GM18867 (cell line): ENCODE data around the gene TERB1.

Source experiments
- ATAC-seq: cut with Tn5 transposase; IDR thresholded peaks from one replicate; pipeline ENCODE4 v1.9.1; 2021; ENCODE audit warnings: mild to moderate bottlenecking, moderate library complexity; ENCODE audit not compliant: unreplicated experiment

Gene TERB1

GRCh38 chr16:66801320-66802105 lies at the start of gene TERB1:
Gene TERB1 (minus strand): TSS chr16:66801584. CDS start chr16:66796798, 4,786 bp downstream.
- ATAC-seq, result no peak

- no peak for ATAC-seq
These were observed 48.9 kb upstream of the TERB1 start for GRCh38 chr16:66850115-66850815.

- ATAC-seq, result no peak
These were observed 48.2 kb upstream of the TERB1 start for GRCh38 chr16:66849549-66849948.

GRCh38 chr16:66849021-66849420 lies 47.6 kb upstream of the TERB1 start:
- ATAC-seq, result no peak

DNA sequence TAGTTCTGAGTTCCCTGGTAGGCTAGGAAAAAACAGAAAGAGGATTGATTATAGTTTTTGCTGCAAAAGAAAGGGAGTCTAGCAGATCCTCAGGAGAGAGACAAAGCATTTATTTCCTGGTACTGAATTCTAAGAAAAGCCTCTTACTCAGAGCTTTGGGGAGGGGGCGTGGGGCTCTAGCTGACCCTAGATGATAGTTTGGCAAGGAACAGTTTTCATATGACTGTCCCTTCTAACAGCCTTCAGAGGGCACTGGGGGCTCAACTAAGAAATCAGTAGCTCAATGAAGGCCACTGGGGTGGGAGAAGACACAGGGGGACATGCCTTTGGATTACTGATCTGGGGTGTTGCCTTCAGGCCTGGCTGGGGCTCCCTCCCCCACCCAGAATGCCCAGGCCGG lies 46.8 kb upstream of the TERB1 start:
- no peak for ATAC-seq

- no peak for ATAC-seq
These were observed 46.2 kb upstream of the TERB1 start for GRCh38 chr16:66847533-66848067.

DNA sequence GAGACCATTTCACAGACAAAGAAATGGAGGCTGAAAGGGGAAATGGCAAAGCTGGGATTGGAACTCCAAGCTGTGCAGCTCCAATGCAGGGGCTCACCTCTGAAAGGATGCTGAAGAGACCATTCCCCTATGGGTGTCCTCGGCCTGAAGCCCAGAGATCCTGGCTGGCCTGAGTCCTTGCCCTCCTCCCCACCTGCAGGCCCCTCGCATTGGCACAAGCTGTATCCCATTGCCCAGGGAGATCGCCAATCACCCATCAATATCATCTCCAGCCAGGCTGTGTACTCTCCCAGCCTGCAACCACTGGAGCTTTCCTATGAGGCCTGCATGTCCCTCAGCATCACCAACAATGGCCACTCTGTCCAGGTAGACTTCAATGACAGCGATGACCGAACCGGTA lies 45.4 kb upstream of the TERB1 start:
- no peak for ATAC-seq

GRCh38 chr16:66846266-66846665 lies 44.9 kb upstream of the TERB1 start:
- ATAC-seq, result no peak

DNA sequence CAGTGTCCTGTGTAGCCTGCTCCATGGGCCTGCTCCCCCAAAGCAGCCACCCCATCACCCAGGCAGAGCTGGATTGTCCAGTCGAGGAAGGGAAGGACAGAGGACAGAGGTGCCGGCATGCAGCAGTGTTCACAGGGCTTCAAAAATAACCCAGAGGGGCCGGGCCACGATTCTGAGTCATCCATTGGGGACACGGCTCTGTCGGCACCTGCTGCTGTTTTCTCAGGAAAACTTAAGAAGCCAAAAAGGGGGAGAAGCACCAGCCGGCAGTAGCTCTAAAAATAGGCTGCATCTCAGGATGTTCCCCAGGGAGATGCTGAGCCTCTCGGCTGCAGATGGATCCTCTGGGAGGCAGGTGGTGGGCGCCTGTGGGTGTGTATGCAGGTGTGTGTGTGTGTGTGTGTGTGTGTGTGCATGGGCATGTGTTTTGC lies 44.4 kb upstream of the TERB1 start:
- no peak for ATAC-seq

GRCh38 chr16:66845080-66845410 lies 43.7 kb upstream of the TERB1 start:
- no peak for ATAC-seq

GRCh38 chr16:66844342-66845079 lies 43.1 kb upstream of the TERB1 start, which contains the start of gene CA7:
Gene CA7 (plus strand): TSS chr16:66844414. CDS start chr16:66844488, 74 bp downstream.
- ATAC-seq, result no peak

DNA sequence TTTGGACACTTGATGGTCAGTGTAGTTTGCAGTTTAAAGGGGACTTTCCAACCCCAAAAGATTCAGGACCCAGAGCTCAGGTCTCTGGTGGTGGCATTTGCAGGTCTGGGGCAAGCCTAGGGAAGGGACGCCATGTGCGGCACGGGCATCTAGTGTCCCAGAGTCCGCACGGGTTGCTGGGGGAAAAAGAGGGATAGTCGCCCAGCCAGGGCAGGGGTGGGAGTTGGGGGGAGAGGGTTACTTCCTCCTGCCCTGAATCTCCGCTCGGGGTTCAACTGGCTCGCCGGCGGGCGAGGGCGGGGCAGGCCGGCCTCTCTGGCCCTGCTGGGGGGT lies 42.6 kb upstream of the TERB1 start:
- ATAC-seq, result no peak

- ATAC-seq, result no peak
These were observed 41.8 kb upstream of the TERB1 start for GRCh38 chr16:66843191-66843590.

- no peak for ATAC-seq
These were observed 41.4 kb upstream of the TERB1 start for GRCh38 chr16:66842765-66843164.

GRCh38 chr16:66841366-66841765 lies 40.0 kb upstream of the TERB1 start:
- no peak for ATAC-seq

GRCh38 chr16:66840883-66841282 lies 39.5 kb upstream of the TERB1 start:
- no peak for ATAC-seq

GRCh38 chr16:66834746-66835145 lies 33.4 kb upstream of the TERB1 start:
- ATAC-seq, result no peak

DNA sequence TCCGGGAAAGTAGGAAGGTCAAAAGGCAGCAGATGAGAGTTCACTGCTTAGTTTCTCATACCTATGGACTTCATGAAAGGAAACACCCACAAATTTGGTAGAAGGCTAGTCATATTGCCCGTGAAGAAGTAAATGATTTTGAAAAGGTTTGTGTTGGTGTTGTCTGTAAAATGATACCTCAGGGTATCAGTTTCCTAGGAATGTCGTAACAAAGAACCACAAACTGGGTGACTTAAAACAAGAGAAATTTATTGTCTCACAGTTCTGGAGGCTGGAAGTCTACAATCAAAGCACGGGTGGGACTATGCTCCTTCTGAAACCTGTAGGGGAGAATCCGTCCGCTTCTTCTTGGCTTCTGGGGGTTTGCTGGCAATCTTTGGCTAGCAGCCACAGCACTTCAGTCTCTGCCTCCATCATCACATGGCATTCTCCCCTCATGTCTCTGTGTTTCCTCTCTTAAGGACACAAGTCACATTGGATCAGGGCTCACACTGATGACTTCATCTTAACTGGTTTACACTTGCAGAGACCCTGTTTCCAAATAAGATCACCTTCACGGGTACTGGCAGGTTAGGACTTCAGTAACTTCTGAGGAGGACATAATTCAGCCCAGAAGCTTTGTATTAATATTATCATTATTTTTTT lies 31.4 kb upstream of the TERB1 start:
- no peak for ATAC-seq

GRCh38 chr16:66832190-66832589 lies 30.8 kb upstream of the TERB1 start:
- ATAC-seq, result no peak

GRCh38 chr16:66830422-66831404 lies 29.3 kb upstream of the TERB1 start, which contains the start of gene NAE1:
Gene NAE1 (minus strand): TSS chr16:66830976. CDS start chr16:66830899, 77 bp downstream.
- ATAC-seq, result peak; percentile 92
